Activated naive CD8-positive, alpha-beta T cell treated with anti-CD3 and anti-CD28 coated beads, Interleukin-2, amount 10 ng/mL, durations not matched to agents 7 days and 5 days (primary cell): Measurements from ENCODE around the gene CAB39. TPM values are rescaled to one million over a fixed set of nuclear protein-coding genes. Genes with fewer than 3 reads are reported as not detected.

Experiments
- ATAC-seq: fragments of 150-1000 bp; cut with Tn5 transposase; one replicate; pipeline ENCODE4 v1.10.0; 2021; ENCODE audit warnings: low read depth, moderate library complexity
- POLR2A ChIA-PET: fragments of 350-600 bp; sonication (Branson Sonifier 250); formaldehyde crosslinking; loops from one replicate; lab custom pipeline; 2021; ENCODE audit warnings: antibody characterized with exemption; lab: Charles Lee
- DNase-seq: peaks from one replicate; pipeline ENCODE4 v3.0.0; 2021
- H3K27ac Mint-ChIP-seq: one replicate; pipeline ENCODE4 v1.8.0; 2022; ENCODE audit warnings: mild to moderate bottlenecking, mixed read lengths
- H3K27me3 Mint-ChIP-seq: one replicate; pipeline ENCODE4 v1.8.0; 2022; ENCODE audit warnings: mild to moderate bottlenecking, moderate library complexity, mixed read lengths
- H3K36me3 Mint-ChIP-seq: one replicate; pipeline ENCODE4 v1.8.0; 2021; ENCODE audit warnings: mild to moderate bottlenecking, mixed read lengths
- H3K4me1 Mint-ChIP-seq: one replicate; pipeline ENCODE4 v1.8.0; 2021; ENCODE audit warnings: mixed read lengths
- H3K4me3 Mint-ChIP-seq: one replicate; pipeline ENCODE4 v1.8.0; 2022; ENCODE audit warnings: mild to moderate bottlenecking, moderate library complexity, mixed read lengths
- H3K9me3 Mint-ChIP-seq: one replicate; pipeline ENCODE4 v1.8.0; 2021; ENCODE audit warnings: mixed read lengths
- total RNA-seq, 2 experiments: library from RNA; stranded (reverse); gene quantifications; one replicate each; pipeline ENCODE4 v1.2.3, GENCODE V29; 2021

CAB39 gene
- total RNA-seq, 2 experiments from 2014 or later: 138 to 143 TPM

DNA sequence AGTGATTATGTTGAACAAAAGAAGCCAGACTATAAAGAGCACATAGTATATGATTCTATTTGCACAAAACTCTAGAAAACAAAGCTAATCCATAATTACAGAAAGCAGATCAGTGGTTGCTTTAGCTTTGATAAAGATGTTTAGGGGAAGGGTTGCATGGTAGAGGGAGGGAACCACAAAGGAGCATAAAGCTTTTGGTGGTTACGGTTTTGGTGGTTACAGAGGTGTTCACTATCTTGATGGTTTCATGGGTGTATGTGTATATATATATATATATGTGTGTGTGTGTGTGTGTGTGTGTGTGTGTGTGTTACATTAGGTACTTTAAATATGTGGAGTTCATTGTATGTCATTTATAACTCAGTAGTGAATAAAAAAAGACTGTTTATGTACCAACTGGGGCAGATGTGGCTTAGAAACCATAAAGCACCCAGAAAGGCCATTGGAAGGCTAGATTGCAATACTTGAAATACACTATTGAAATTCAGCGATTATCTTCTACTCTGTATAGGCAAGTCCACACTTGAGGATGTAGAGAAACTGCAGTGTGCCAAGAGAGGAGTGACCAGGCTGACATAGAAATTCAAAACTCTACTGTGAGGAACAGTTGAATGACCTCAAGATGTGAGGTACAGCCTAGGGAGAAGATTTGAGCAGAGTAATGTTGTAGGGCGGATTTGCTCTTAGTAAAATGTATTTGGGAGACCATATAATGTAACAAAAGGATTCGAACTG is 60.6 kb downstream of the CAB39 start:
- H3K4me3 Mint-ChIP-seq: peak overlapping the region; percentile 3
- peak; percentile 65 for ATAC-seq

GRCh38 chr2:230774348-230774951 is 61.8 kb downstream of the CAB39 start:
- no peak for DNase-seq
- Mint-ChIP-seq H3K27ac (no peak overlapping the region), H3K36me3 (peaks cover 62% of the 10 kb centered on the region), H3K9me3 (peaks cover under 1% of the 10 kb centered on the region), H3K4me1 (peaks cover 78% of the 10 kb centered on the region), H3K27me3 (no peaks in the 10 kb centered on the region), H3K4me3 (no peak overlapping the region)
- ATAC-seq: no peak
- POLR2A ChIA-PET: interaction anchor here (0.5 kb wide), 1 partner anchor 930 kb away, joined by 3 read pairs; no protein-coding TSS in a partner anchor

More for the DNA sequence above, 60.6 kb downstream of the CAB39 start:
- H3K9me3 Mint-ChIP-seq: no peaks in the 10 kb centered on the region
- no peaks in the 10 kb centered on the region for H3K27me3 Mint-ChIP-seq
- POLR2A ChIA-PET: interaction anchor here (0.6 to 1.8 kb wide), 8 partner anchors 8 to 409 kb away, joined by 3 to 6 read pairs (median 4); no protein-coding TSS in a partner anchor
- peak overlapping the region; percentile 19 for H3K27ac Mint-ChIP-seq
- peaks cover 63% of the 10 kb centered on the region for H3K36me3 Mint-ChIP-seq
- no peak for DNase-seq
- peaks cover 72% of the 10 kb centered on the region for H3K4me1 Mint-ChIP-seq

GRCh38 chr2:230775737-230776136 is 63.1 kb downstream of the CAB39 start:
- POLR2A ChIA-PET: no interaction called here
- Mint-ChIP-seq H3K27me3 (no peaks in the 10 kb centered on the region), H3K4me3 (no peak overlapping the region), H3K4me1 (peaks cover 83% of the 10 kb centered on the region), H3K9me3 (peaks cover 6% of the 10 kb centered on the region), H3K36me3 (peaks cover 71% of the 10 kb centered on the region), H3K27ac (peak overlapping the region; percentile 23)
- ATAC-seq (no peak), DNase-seq (no peak)

GRCh38 chr2:230777721-230778120 is 65.1 kb downstream of the CAB39 start:
- Mint-ChIP-seq H3K27ac (peak overlapping the region; percentile 75), H3K4me1 (peaks cover 81% of the 10 kb centered on the region), H3K4me3 (peak overlapping the region; percentile 48), H3K9me3 (peaks cover 6% of the 10 kb centered on the region), H3K36me3 (peaks cover 79% of the 10 kb centered on the region), H3K27me3 (no peaks in the 10 kb centered on the region)
- no peak for ATAC-seq
- no peak for DNase-seq
- POLR2A ChIA-PET: no interaction called here

DNA sequence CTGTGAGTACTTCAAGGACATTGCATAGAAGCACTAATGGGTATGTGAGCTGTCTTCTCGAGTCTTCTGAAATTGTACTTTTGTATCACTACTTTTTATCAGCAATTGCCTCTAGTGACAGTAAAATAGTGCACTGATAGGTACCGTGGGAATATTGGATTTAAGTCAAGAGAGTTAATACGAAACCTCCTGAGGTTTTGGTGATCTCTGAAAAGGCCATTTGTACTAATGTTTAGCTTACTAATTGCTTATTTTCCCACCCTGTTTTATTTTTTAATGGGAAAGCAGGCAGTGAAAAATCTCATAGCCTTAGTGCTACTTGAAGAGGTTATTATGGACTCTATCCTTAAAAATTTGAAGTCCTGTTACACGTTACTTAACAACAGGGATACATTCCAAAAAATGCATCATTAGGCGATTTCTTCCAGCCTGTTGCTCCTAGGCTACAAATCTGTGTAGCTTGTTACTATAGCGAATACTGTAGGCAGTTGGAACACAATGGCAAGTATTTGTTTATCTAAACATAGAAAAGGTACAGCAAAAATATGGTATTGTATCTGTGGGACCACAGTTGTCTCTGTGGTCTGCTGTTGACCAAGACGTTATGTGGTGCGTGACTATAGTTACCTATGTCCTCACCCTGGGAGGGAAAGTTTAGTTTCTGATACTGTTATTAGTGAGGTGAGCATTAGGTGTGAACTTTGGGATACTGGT is 65.9 kb downstream of the CAB39 start:
- Mint-ChIP-seq H3K27ac (peak overlapping the region; percentile 75), H3K4me1 (peaks cover 73% of the 10 kb centered on the region), H3K4me3 (peak overlapping the region; percentile 48), H3K36me3 (peaks cover 80% of the 10 kb centered on the region), H3K27me3 (no peaks in the 10 kb centered on the region), H3K9me3 (peaks cover 6% of the 10 kb centered on the region)
- ATAC-seq (no peak), DNase-seq (no peak)
- POLR2A ChIA-PET: interaction anchor here (0.6 to 1.3 kb wide), 5 partner anchors 10 to 118 kb away, joined by 3 read pairs; no protein-coding TSS in a partner anchor

- Mint-ChIP-seq H3K9me3 (peaks cover 10% of the 10 kb centered on the region), H3K4me3 (peak overlapping the region; percentile 63), H3K27me3 (no peaks in the 10 kb centered on the region), H3K27ac (peak overlapping the region; percentile 84), H3K36me3 (peaks cover 80% of the 10 kb centered on the region), H3K4me1 (peaks cover 72% of the 10 kb centered on the region)
- no peak for DNase-seq
- ATAC-seq: peak; percentile 87
- POLR2A ChIA-PET: interaction anchor here (0.6 to 1.3 kb wide), 6 partner anchors 9 to 119 kb away, joined by 3 read pairs; no protein-coding TSS in a partner anchor
Measured at GRCh38 chr2:230779126-230779525, 66.5 kb downstream of the CAB39 start.

- DNase-seq (no peak), ATAC-seq (no peak)
- Mint-ChIP-seq H3K4me3 (peak overlapping the region; percentile 63), H3K27ac (peak overlapping the region; percentile 84), H3K27me3 (no peaks in the 10 kb centered on the region), H3K4me1 (peaks cover 72% of the 10 kb centered on the region), H3K36me3 (peaks cover 82% of the 10 kb centered on the region), H3K9me3 (peaks cover 14% of the 10 kb centered on the region)
- POLR2A ChIA-PET: interaction anchor here (0.7 to 1.3 kb wide), 3 partner anchors 61 to 119 kb away, joined by 3 read pairs; no protein-coding TSS in a partner anchor
Measured at GRCh38 chr2:230779607-230780006, 67.0 kb downstream of the CAB39 start.

- H3K27me3 Mint-ChIP-seq: no peaks in the 10 kb centered on the region
- peaks cover 18% of the 10 kb centered on the region for H3K9me3 Mint-ChIP-seq
- H3K36me3 Mint-ChIP-seq: peaks cover 88% of the 10 kb centered on the region
- POLR2A ChIA-PET: interaction anchor here (0.6 to 3.3 kb wide), 9 partner anchors 9 to 613 kb away, joined by 3 to 16 read pairs (median 5); no protein-coding TSS in a partner anchor
- DNase-seq (no peak), ATAC-seq (peak; percentile 92)
- peak overlapping the region; percentile 9 for H3K4me3 Mint-ChIP-seq
- peaks cover 67% of the 10 kb centered on the region for H3K4me1 Mint-ChIP-seq
- H3K27ac Mint-ChIP-seq: peak overlapping the region; percentile 78
Measured at GRCh38 chr2:230781130-230781797, 68.6 kb downstream of the CAB39 start.

GRCh38 chr2:230783101-230783500 is 70.5 kb downstream of the CAB39 start:
- POLR2A ChIA-PET: interaction anchor here (3.3 kb wide), 1 partner anchor 11 kb away, joined by 16 read pairs; no protein-coding TSS in a partner anchor
- peaks cover 56% of the 10 kb centered on the region for H3K4me1 Mint-ChIP-seq
- H3K4me3 Mint-ChIP-seq: no peak overlapping the region
- no peaks in the 10 kb centered on the region for H3K27me3 Mint-ChIP-seq
- DNase-seq (no peak), ATAC-seq (no peak)
- H3K27ac Mint-ChIP-seq: no peak overlapping the region
- H3K36me3 Mint-ChIP-seq: peaks cover 93% of the 10 kb centered on the region
- peaks cover 26% of the 10 kb centered on the region for H3K9me3 Mint-ChIP-seq

- no peak for DNase-seq
- POLR2A ChIA-PET: no interaction called here
- H3K9me3 Mint-ChIP-seq: peaks cover 32% of the 10 kb centered on the region
- H3K4me1 Mint-ChIP-seq: peaks cover 43% of the 10 kb centered on the region
- ATAC-seq: no peak
- no peaks in the 10 kb centered on the region for H3K27me3 Mint-ChIP-seq
- H3K4me3 Mint-ChIP-seq: no peak overlapping the region
- H3K36me3 Mint-ChIP-seq: peaks cover 94% of the 10 kb centered on the region
- peak overlapping the region; percentile 31 for H3K27ac Mint-ChIP-seq
Measured at GRCh38 chr2:230784795-230785194, 72.2 kb downstream of the CAB39 start.

DNA sequence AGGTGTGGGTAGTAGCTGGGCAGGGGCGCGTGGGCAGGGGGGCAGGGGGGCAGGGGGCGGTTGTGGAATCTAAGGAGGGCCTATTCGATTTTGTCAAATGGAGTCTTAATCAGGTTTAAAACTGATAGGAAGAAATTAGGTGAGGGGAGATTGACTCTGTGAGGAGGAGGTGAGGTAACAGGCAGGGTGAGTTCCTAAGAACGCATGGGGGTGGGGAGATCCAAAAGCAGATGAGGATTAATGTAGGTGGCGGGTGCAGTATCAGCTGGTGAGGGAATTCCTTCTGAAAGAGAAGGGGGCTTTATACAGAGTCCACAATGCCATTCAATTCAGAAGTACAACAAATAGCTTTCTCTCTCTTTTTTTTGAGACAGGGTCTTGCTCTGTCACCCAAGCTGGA is 72.7 kb downstream of the CAB39 start:
- Mint-ChIP-seq H3K9me3 (peaks cover 31% of the 10 kb centered on the region), H3K4me1 (peaks cover 40% of the 10 kb centered on the region), H3K36me3 (peaks cover 94% of the 10 kb centered on the region), H3K27me3 (no peaks in the 10 kb centered on the region), H3K4me3 (no peak overlapping the region), H3K27ac (peak overlapping the region; percentile 31)
- no peak for ATAC-seq
- no peak for DNase-seq
- POLR2A ChIA-PET: no interaction called here

DNA sequence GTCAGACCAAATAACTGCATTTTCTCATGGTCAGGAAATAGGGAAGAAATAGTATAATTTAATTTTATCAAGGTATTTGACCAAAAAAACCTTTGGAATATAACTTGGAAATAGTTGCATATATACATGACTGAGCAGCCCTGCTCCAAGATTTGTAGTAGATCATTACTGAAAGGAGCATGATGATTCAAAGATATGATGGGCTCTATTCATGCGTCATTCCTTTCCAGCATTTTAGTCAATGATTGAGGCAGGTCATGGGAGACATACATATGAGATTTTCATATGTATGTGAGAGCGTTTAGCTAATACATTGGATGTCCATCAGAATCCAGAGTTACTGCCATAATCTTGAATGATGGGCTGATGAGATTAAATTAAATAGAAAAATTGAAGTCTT is 74.5 kb downstream of the CAB39 start:
- Mint-ChIP-seq H3K27ac (no peak overlapping the region), H3K9me3 (peaks cover 29% of the 10 kb centered on the region), H3K36me3 (peaks cover 93% of the 10 kb centered on the region), H3K4me1 (peaks cover 27% of the 10 kb centered on the region), H3K4me3 (no peak overlapping the region), H3K27me3 (no peaks in the 10 kb centered on the region)
- no peak for DNase-seq
- no peak for ATAC-seq
- POLR2A ChIA-PET: no interaction called here
